ENCODE results near the gene FBXO7.

FBXO7 gene

DNA sequence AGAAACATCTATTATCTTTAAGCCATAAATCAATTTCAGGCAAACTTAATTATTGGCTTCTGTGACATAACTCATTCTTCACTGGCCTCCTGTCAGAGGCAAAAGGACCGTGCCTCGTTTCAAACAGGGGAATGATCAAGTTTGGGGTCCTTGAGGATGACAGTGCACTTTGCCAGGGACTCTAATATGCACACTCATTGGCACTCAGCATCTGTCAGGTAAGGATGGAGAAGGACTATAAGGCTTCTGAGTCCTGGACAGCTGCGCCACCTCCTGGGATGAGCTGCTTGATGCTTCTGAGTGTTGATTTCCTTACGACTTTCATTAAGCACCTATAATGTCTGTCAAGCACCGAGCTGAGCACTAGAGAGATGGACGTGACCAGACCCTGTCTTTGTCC is 30.5 kb upstream of the FBXO7 start:
- no peaks in the 10 kb centered on the region for H3K36me3 ChIP-seq (ENCODE audit: insufficient read depth, low read length)
- no peak overlapping the region for H2AFZ ChIP-seq (ENCODE audit: low read length)
- H3K79me2 ChIP-seq (ENCODE audit: insufficient read depth, low read length), result no peaks in the 10 kb centered on the region
- H3K27me3 ChIP-seq (ENCODE audit: insufficient read depth, low read length, poor library complexity, severe bottlenecking), result no peaks in the 10 kb centered on the region
- H3K9me3 ChIP-seq (ENCODE audit: insufficient read depth, low read depth, low read length), result no peaks in the 10 kb centered on the region
- no peaks in the 10 kb centered on the region for H4K20me1 ChIP-seq (ENCODE audit: insufficient read depth, low read length, poor library complexity, severe bottlenecking)
- no peak overlapping the region for H3K4me3 ChIP-seq (ENCODE audit: low read length, poor library complexity, severe bottlenecking)
- H3K4me2 ChIP-seq (ENCODE audit: low read depth, low read length, poor library complexity, severe bottlenecking), result no peak overlapping the region
- H3K9ac ChIP-seq (ENCODE audit: low read depth, low read length, poor library complexity, severe bottlenecking), result no peak overlapping the region
- no peaks in the 10 kb centered on the region for H3K9me2 ChIP-seq (replicated peaks; ENCODE audit: low read depth, low read length)
- H3F3A ChIP-seq (ENCODE audit: low read depth), result no peaks in the 10 kb centered on the region
- TF ChIP-seq EZH2phosphoT487 (IDR thresholded peaks at IDR 0.05; ENCODE audit: borderline replicate concordance), result no peak
- TF ChIP-seq, protein P1, sequence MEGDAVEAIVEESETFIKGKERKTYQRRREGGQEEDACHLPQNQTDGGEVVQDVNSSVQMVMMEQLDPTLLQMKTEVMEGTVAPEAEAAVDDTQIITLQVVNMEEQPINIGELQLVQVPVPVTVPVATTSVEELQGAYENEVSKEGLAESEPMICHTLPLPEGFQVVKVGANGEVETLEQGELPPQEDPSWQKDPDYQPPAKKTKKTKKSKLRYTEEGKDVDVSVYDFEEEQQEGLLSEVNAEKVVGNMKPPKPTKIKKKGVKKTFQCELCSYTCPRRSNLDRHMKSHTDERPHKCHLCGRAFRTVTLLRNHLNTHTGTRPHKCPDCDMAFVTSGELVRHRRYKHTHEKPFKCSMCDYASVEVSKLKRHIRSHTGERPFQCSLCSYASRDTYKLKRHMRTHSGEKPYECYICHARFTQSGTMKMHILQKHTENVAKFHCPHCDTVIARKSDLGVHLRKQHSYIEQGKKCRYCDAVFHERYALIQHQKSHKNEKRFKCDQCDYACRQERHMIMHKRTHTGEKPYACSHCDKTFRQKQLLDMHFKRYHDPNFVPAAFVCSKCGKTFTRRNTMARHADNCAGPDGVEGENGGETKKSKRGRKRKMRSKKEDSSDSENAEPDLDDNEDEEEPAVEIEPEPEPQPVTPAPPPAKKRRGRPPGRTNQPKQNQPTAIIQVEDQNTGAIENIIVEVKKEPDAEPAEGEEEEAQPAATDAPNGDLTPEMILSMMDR (conservative IDR thresholded peaks at IDR 0.05; ENCODE audit: low read length), result peak; percentile 47
- H3K4me1 ChIP-seq (ENCODE audit: insufficient read depth, low read length, poor library complexity, severe bottlenecking), result no peaks in the 10 kb centered on the region

DNA sequence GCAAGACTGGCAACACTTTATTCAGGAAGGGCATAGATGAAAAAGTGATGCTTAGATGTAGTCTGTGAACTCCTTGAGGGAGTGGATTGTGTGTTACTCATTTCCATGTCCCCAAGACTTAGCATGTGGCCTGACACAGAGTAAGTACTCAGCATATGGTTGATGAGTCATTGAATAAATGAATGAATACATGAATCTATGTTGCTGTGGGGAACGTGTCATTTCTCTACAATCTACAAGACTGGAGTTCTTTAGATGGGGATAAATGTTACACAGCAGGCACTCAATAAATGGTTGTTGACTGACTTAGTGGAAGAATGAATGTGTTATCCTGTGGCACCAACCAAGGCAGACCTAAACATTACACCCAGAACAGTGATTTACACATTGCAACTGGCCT is 28.3 kb upstream of the FBXO7 start:
- Histone ChIP-seq H3K9ac (ENCODE audit: low read depth, low read length, poor library complexity, severe bottlenecking) (no peak overlapping the region), H3K9me2 (replicated peaks; ENCODE audit: low read depth, low read length) (no peaks in the 10 kb centered on the region), H3K79me2 (ENCODE audit: insufficient read depth, low read length) (no peaks in the 10 kb centered on the region), H3K9me3 (ENCODE audit: insufficient read depth, low read depth, low read length) (no peaks in the 10 kb centered on the region), H4K20me1 (ENCODE audit: insufficient read depth, low read length, poor library complexity, severe bottlenecking) (no peaks in the 10 kb centered on the region), H3K4me1 (ENCODE audit: insufficient read depth, low read length, poor library complexity, severe bottlenecking) (no peaks in the 10 kb centered on the region), H3F3A (ENCODE audit: low read depth) (no peaks in the 10 kb centered on the region), H3K27me3 (ENCODE audit: insufficient read depth, low read length, poor library complexity, severe bottlenecking) (no peaks in the 10 kb centered on the region), H3K36me3 (ENCODE audit: insufficient read depth, low read length) (no peaks in the 10 kb centered on the region), H3K4me2 (ENCODE audit: low read depth, low read length, poor library complexity, severe bottlenecking) (no peak overlapping the region), H3K4me3 (ENCODE audit: low read length, poor library complexity, severe bottlenecking) (no peak overlapping the region), H2AFZ (ENCODE audit: low read length) (no peak overlapping the region)
- TF ChIP-seq, protein P1 (conservative IDR thresholded peaks at IDR 0.05; ENCODE audit: low read length), result no peak
- TF ChIP-seq EZH2phosphoT487 (IDR thresholded peaks at IDR 0.05; ENCODE audit: borderline replicate concordance), result no peak

DNA sequence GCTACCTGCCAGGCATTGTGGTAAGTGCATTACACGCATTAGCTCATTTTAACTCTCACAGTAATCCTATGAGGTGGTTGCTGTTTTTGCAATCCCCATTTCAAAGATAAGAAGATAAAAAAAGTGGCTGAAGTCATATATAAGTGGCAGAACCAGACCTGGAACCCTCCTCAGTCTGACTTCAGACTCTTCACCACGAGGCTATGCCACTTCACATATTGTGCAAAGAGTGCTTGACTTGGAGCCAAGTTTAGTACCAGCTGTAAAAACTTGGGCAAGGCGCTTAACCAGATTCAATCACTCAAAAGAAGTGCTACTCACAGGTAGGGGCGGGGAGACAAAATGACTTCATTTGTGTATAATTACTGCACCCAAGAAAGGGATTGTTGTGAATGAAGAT is 25.6 kb upstream of the FBXO7 start:
- no peak for TF ChIP-seq EZH2phosphoT487 (IDR thresholded peaks at IDR 0.05; ENCODE audit: borderline replicate concordance)
- TF ChIP-seq, protein P1 (conservative IDR thresholded peaks at IDR 0.05; ENCODE audit: low read length), result no peak
- H3K4me1 ChIP-seq (ENCODE audit: insufficient read depth, low read length, poor library complexity, severe bottlenecking), result no peaks in the 10 kb centered on the region

More for the DNA sequence above, 25.6 kb upstream of the FBXO7 start:
- no peaks in the 10 kb centered on the region for H3K9me3 ChIP-seq (ENCODE audit: insufficient read depth, low read depth, low read length)
- no peaks in the 10 kb centered on the region for H4K20me1 ChIP-seq (ENCODE audit: insufficient read depth, low read length, poor library complexity, severe bottlenecking)
- H3K9ac ChIP-seq (ENCODE audit: low read depth, low read length, poor library complexity, severe bottlenecking), result no peak overlapping the region
- no peak overlapping the region for H3K4me2 ChIP-seq (ENCODE audit: low read depth, low read length, poor library complexity, severe bottlenecking)
- no peaks in the 10 kb centered on the region for H3K27me3 ChIP-seq (ENCODE audit: insufficient read depth, low read length, poor library complexity, severe bottlenecking)
- H3F3A ChIP-seq (ENCODE audit: low read depth), result no peaks in the 10 kb centered on the region
- no peak overlapping the region for H3K4me3 ChIP-seq (ENCODE audit: low read length, poor library complexity, severe bottlenecking)
- H2AFZ ChIP-seq (ENCODE audit: low read length), result no peak overlapping the region
- no peaks in the 10 kb centered on the region for H3K36me3 ChIP-seq (ENCODE audit: insufficient read depth, low read length)
- no peaks in the 10 kb centered on the region for H3K9me2 ChIP-seq (replicated peaks; ENCODE audit: low read depth, low read length)
- H3K79me2 ChIP-seq (ENCODE audit: insufficient read depth, low read length), result no peaks in the 10 kb centered on the region
